GM21423 (cell line): ENCODE results near the gene CNN1.
A peak's percentile ranks its signal among the peaks of the same experiment; 100 is the strongest.

Experiments
- ATAC-seq: cut with Tn5 transposase; IDR thresholded peaks from one replicate; pipeline ENCODE4 v1.9.1; 2021; ENCODE audit warnings: mild to moderate bottlenecking, moderate library complexity; ENCODE audit not compliant: unreplicated experiment

Gene CNN1

DNA sequence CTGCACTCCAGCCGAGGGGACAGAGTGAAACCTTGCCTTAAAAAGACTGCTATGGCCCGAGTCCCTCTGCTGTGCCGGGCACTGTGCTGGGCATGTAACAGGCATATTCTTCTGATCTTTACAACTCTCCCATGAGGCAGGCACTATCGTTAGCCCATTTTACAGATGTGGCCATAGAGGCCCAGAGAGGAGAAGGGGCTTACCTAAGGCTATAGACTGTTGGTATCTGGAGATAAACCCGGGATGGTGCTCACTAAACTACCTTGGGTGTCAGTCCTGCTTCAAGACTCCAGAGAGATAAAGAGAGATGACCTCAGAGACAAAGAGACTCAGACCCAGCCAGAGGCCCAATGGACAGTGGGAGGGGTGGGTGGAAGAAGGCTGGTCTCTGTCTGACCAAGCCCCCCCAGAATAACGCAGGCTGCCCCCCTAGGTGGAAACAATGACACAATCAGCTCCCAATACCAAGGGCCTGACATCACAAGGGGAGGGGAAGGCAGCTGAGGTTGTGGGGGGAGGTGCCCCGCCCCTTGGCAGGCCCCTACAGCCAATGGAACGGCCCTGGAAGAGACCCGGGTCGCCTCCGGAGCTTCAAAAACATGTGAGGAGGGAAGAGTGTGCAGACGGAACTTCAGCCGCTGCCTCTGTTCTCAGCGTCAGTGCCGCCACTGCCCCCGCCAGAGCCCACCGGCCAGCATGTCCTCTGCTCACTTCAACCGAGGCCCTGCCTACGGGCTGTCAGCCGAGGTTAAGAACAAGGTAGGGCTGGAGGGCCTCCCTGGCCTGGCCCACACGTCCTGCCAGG, at the start of gene CNN1:
CNN1 (plus strand) TSS at position 620 of the 805 bp plus-strand sequence; CDS start at position 697, 77 bp downstream.
- no peak for ATAC-seq

DNA sequence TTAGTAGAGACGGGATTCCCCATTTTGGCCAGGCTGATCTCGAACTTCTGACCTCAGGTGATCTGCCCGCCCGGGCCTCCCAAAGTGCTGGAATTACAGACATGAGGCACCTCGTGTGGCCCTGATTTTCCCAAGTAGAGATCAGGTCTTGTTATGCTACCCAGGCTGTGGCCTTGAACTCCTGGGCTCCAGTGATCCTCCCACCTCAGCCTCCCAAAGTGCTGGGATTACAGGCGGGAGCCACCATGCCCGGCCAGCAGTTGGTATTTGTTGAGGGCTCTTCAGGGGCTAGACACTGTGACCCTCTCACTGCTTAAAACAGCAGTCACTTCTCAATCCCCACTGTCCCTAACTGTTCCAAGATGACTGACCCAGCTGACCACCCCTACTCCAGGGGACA, 49.3 kb upstream of the CNN1 start:
- no peak for ATAC-seq

DNA sequence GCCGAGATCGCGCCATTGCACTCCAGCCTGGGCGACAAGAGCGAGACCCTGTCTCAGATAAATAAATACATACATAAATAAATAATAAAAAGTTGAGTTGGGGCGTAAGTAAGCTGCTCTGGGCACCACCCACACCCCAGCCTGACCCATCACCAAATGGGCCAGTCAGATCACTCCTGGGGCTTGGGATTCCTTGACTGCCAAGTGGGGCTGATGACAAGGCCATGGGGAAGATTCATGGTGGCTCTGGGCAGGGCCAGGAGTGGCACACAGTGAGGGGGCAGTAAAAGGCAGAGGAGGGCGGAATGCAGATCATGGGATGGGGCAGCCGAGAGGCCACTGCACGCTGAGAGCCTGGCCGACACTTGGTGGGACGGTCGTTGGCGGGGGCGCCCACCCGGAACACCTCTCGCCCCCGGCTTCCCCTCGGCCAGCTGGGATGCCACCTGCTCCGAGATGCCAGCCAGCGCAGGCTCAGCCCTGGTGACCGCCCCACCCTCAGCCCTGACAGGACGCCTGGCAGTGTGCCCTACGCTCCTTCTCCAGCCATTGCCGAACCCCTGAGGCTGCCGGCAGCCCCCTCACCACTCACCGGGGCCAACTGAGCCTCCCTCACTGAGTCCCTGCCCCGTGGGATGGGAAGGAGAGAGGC, 43.9 kb upstream of the CNN1 start:
- no peak for ATAC-seq

DNA sequence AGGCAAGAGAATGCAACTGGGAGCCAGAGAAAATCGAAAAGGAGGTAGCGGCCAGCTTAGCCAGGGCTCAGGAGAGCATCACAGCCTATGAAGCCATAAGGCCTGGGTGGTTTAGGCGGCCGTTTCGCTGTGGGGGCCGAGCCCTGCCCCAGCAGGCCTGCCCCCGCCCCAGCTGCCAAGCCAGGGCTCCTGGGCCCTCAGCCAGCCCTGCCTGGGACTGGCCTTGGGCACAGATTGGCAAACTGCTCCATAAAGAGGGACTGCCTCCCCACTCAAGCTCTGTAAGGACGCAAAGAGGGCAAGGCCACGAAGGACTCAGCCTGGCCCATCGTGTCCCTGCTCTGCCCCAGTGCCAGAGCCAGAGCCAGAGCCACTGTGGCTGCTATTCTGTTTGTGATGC, 43.2 kb upstream of the CNN1 start:
- ATAC-seq: no peak

GRCh38 chr19:11495885-11496284, 42.8 kb upstream of the CNN1 start:
- ATAC-seq: no peak

- no peak for ATAC-seq
Measured at GRCh38 chr19:11496391-11497163, 42.1 kb upstream of the CNN1 start.

DNA sequence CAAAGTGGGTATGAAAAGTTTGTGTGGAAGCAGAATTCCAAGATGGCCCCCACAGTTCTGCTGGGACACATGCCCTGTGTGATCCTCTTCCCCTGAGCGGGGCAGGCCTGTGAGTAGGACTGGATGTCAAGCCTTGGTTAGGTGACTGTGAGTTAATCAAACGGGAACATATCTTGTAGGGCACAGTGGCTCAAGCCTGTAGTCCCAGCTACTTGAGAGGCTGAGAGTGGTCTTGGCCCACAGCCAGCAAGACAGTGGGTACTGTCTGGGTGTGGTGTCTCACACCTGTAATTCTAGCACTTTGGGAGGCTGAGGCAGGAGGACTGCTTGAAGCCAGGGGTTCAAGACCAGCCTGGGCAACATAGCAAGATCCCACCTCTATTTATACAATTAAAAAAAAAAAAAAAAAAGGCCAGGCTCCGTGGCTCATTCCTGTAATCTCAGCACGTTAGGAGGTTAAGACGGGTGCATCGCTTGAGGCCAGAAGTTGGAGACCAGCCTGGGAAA, 39.4 kb upstream of the CNN1 start:
- no peak for ATAC-seq

DNA sequence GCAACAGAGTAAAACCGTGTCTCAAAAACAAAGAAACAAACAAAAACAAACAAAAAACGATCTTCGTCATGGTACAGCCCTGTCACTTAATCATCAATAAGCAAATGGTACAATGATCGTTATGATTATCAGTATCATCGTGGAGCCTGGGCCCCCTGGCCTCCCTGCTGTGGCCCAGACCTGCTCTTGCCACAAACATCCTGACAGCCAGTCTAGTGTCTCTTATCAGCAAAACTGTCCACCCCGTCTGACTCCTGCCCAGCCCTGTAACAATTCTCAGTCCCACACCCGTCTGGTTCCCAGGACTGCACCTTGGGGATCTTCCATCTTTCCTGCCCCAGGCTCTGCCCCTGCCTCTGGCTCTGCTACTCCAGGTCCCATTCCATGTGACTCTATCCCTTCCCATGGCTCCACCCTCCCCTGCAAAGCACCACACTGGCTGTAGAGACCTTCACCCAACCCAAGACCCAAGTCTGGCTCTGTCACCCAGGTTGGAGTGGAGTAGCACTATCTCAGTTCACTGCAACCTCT, 38.7 kb upstream of the CNN1 start:
- ATAC-seq: no peak

GRCh38 chr19:11504502-11505031, 34.1 kb upstream of the CNN1 start:
- ATAC-seq: no peak

GRCh38 chr19:11505032-11505503, 33.6 kb upstream of the CNN1 start:
- peak; percentile 85 for ATAC-seq

DNA sequence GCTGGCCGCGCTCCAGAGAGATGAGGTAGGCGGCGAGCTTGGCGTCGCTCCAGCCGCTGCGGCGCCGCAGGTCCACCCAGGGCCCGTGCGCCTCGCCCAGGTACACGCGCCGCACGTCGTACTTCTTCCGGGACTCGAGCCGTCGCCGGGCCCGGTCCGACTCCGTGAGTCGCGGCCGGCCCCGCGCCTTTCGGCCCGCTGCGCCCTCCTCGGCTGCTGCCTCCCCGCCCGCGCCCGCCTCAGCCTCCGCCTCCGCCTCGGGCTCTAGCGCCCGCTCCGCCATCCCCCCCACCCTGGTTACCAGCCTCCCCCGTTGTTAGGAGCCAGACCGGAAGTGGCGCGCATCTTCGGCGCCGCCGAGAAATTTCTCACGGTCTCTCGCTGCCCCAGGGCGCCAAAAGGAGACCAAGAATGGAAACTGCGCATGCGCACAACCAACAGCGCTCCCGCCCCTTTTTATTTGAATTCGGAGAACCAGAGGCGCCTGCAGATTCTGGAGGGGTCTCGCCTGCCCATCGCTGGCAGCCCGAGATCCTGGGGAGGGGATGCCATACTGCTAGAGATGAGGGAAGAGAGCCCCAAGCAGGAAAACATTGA, 33.0 kb upstream of the CNN1 start, which contains the start of gene ZNF653:
ZNF653 (minus strand) TSS at position 336 of the 597 bp plus-strand sequence; CDS start at position 283, 53 bp downstream.
- ATAC-seq: peak; percentile 50

DNA sequence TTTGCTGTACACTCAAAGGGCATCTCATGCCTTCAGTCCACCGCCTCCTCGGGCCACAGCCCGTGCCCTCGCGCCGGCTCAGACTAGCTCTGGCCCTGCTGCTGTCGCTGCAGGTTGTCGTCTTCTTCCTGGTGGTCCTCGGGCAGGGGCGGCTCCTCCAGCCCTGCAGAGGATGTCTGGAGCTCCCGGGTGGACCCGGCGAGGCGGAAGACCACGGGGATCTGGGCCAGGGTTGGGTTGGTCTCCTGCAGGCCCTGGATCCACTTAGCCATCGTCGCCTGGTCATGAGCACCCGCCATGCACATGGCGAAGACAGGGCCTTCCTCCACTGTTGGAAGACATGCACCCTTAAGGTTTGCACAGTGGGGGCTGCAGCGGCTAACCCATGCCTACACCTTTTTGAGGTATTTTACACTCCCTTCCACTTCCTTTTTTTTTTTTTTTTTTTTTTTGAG, 32.5 kb upstream of the CNN1 start:
- peak; percentile 31 for ATAC-seq

DNA sequence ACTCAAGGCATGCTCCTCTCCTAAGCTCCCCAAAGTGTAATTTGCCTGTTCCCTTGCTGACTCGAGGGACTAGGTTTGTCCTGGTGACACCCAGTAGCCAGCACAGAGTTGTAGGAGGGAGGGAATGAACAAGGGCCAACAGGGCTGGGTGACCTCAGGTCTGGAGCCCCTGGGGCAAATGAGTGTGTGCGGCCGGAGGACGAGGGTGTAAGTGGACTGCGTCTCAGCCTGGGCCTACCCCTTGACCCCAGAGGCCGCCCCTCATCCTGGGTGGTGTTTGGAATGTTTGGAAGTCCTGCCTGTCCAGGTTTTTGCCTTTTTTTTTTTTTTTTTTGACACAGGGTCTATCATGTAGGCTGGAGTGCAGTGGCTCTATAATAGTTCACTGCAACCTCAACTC, 31.7 kb upstream of the CNN1 start:
- ATAC-seq: no peak

GRCh38 chr19:11507370-11508078, 31.1 kb upstream of the CNN1 start:
- no peak for ATAC-seq

DNA sequence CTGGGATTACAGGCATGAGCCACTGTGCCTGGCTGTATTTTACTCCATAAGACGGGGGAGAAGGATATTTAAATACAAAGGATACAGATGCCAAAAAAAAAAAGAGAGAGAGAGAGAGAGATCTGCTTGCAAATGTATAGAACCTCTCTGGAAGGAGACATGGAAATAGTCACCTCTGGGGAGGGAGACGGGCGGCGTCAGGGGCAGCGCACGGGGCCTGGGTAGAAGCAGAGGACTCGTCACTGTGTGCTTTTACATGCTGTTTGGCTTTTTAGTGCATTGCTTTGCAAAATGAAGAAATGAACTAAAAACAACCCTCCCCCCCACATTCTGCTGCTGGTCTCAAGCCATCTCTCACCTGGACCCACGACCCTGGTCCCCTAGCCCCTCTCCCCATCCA, 28.2 kb upstream of the CNN1 start:
- ATAC-seq: no peak

DNA sequence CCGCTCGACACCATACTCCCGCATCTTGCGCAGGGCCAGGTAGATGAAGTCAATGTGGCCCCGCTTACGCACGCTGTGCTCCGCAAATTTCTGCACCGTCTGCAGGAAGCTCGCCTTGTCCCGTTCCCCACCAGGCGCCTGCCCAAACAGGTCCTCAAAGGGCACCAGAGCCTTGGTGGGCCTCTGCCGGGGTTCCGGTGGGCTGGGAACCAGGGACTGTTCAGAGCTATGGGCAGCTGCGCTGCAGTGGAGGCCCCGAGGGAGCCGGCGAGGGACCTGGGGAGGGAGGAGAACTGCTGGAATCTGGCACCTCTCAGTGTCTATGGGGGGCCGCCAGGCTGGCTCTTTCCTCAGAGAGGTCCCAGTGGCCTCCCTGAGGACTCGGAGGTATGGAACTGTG, 24.7 kb upstream of the CNN1 start:
- ATAC-seq: no peak

- no peak for ATAC-seq
Measured at GRCh38 chr19:11519138-11519537, 19.5 kb upstream of the CNN1 start.

- peak; percentile 95 for ATAC-seq
Measured at GRCh38 chr19:11528551-11529341, 9.9 kb upstream of the CNN1 start, which contains the start of gene ECSIT. ECSIT (minus strand) TSS chr19:11529134; CDS start chr19:11519170, 9,964 bp downstream.

DNA sequence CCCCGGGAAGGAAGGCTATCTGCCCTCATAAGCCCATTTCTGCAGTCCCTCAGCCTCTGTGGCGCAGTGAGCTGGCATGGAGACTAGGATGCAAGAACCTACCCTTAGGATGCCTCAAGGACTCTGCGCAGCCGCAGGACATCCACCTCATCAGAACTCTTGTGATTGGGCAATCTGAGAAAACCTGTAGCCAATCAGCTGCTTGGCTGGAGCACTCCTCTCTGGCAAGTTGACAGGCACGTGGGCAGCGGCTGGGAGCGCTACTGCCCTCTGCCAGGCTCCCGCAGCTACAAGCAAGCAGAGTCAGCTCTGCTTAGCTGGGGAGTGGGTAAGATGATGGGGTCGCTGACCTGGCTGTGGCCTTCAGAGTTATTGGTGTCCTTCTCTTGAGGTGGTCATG, 8.2 kb upstream of the CNN1 start:
- no peak for ATAC-seq
